ENCODE data around the gene AGAP1. TPM values are rescaled to one million over a fixed set of nuclear protein-coding genes. Genes with fewer than 3 reads are reported as not detected.

The AGAP1 gene
- total RNA-seq, 1 donor from 2014 or later = 18.3 TPM

- Histone ChIP-seq H3K27ac (ENCODE audit: low read depth, low read length) (no peak overlapping the region), H3K4me3 (ENCODE audit: low read length in 3 of 3) (no peak overlapping the region), H3K9ac (ENCODE audit: low read depth in 1 of 3, low read length in 3 of 3) (no peak overlapping the region), H3K9me3 (ENCODE audit: control insufficient read depth in 3 of 3, low read length in 3 of 3) (no peaks in the 10 kb centered on the region), H3K36me3 (ENCODE audit: control insufficient read depth in 3 of 3, insufficient read depth in 3 of 3, low read length in 3 of 3) (no peaks in the 10 kb centered on the region), H3K4me1 (ENCODE audit: control insufficient read depth in 3 of 3, insufficient read depth in 3 of 3, low read length in 3 of 3) (no peaks in the 10 kb centered on the region), H3K27me3 (ENCODE audit: control insufficient read depth in 3 of 3, insufficient read depth in 3 of 3, low read length in 3 of 3) (no peaks in the 10 kb centered on the region)
These were observed 598.9 kb downstream of the AGAP1 start for GRCh38 chr2:236092714-236093113.

- Histone ChIP-seq H3K4me3 (ENCODE audit: low read length in 3 of 3) (no peak overlapping the region), H3K27me3 (ENCODE audit: control insufficient read depth in 3 of 3, insufficient read depth in 3 of 3, low read length in 3 of 3) (no peaks in the 10 kb centered on the region), H3K9me3 (ENCODE audit: control insufficient read depth in 3 of 3, low read length in 3 of 3) (no peaks in the 10 kb centered on the region), H3K36me3 (ENCODE audit: control insufficient read depth in 3 of 3, insufficient read depth in 3 of 3, low read length in 3 of 3) (no peaks in the 10 kb centered on the region), H3K4me1 (ENCODE audit: control insufficient read depth in 3 of 3, insufficient read depth in 3 of 3, low read length in 3 of 3) (no peaks in the 10 kb centered on the region), H3K9ac (ENCODE audit: low read depth in 1 of 3, low read length in 3 of 3) (no peak overlapping the region), H3K27ac (ENCODE audit: low read depth, low read length) (no peak overlapping the region)
These were observed 599.3 kb downstream of the AGAP1 start for GRCh38 chr2:236093134-236093533.

GRCh38 chr2:236095504-236095903 lies 601.7 kb downstream of the AGAP1 start:
- Histone ChIP-seq H3K27ac (ENCODE audit: low read depth, low read length) (no peak overlapping the region), H3K9ac (ENCODE audit: low read depth in 1 of 3, low read length in 3 of 3) (no peak overlapping the region), H3K4me1 (ENCODE audit: control insufficient read depth in 3 of 3, insufficient read depth in 3 of 3, low read length in 3 of 3) (no peaks in the 10 kb centered on the region), H3K36me3 (ENCODE audit: control insufficient read depth in 3 of 3, insufficient read depth in 3 of 3, low read length in 3 of 3) (no peaks in the 10 kb centered on the region), H3K9me3 (ENCODE audit: control insufficient read depth in 3 of 3, low read length in 3 of 3) (no peaks in the 10 kb centered on the region), H3K27me3 (ENCODE audit: control insufficient read depth in 3 of 3, insufficient read depth in 3 of 3, low read length in 3 of 3) (no peaks in the 10 kb centered on the region), H3K4me3 (ENCODE audit: low read length in 3 of 3) (no peak overlapping the region)

GRCh38 chr2:236101311-236101950 lies 607.6 kb downstream of the AGAP1 start:
- Histone ChIP-seq H3K27ac (ENCODE audit: low read depth, low read length) (no peak overlapping the region), H3K4me3 (ENCODE audit: low read length in 3 of 3) (no peak overlapping the region), H3K4me1 (ENCODE audit: control insufficient read depth in 3 of 3, insufficient read depth in 3 of 3, low read length in 3 of 3) (no peaks in the 10 kb centered on the region), H3K27me3 (ENCODE audit: control insufficient read depth in 3 of 3, insufficient read depth in 3 of 3, low read length in 3 of 3) (no peaks in the 10 kb centered on the region), H3K36me3 (ENCODE audit: control insufficient read depth in 3 of 3, insufficient read depth in 3 of 3, low read length in 3 of 3) (no peaks in the 10 kb centered on the region), H3K9ac (ENCODE audit: low read depth in 1 of 3, low read length in 3 of 3) (no peak overlapping the region), H3K9me3 (ENCODE audit: control insufficient read depth in 3 of 3, low read length in 3 of 3) (no peaks in the 10 kb centered on the region)

GRCh38 chr2:236102971-236103370 lies 609.1 kb downstream of the AGAP1 start:
- H3K4me1 ChIP-seq (ENCODE audit: control insufficient read depth in 3 of 3, insufficient read depth in 3 of 3, low read length in 3 of 3) = peaks cover 0 to under 1% (median 0%) of the 10 kb centered on the region in 3 donors
- H3K4me3 ChIP-seq (ENCODE audit: low read length in 3 of 3) = no peak overlapping the region
- no peak overlapping the region for H3K9ac ChIP-seq (ENCODE audit: low read depth in 1 of 3, low read length in 3 of 3)
- H3K36me3 ChIP-seq (ENCODE audit: control insufficient read depth in 3 of 3, insufficient read depth in 3 of 3, low read length in 3 of 3) = no peaks in the 10 kb centered on the region
- H3K9me3 ChIP-seq (ENCODE audit: control insufficient read depth in 3 of 3, low read length in 3 of 3) = no peaks in the 10 kb centered on the region
- no peak overlapping the region for H3K27ac ChIP-seq (ENCODE audit: low read depth, low read length)
- H3K27me3 ChIP-seq (ENCODE audit: control insufficient read depth in 3 of 3, insufficient read depth in 3 of 3, low read length in 3 of 3) = no peaks in the 10 kb centered on the region

- H3K9ac ChIP-seq (ENCODE audit: low read depth in 1 of 3, low read length in 3 of 3) = no peak overlapping the region
- no peak overlapping the region for H3K27ac ChIP-seq (ENCODE audit: low read depth, low read length)
- H3K4me3 ChIP-seq (ENCODE audit: low read length in 3 of 3) = no peak overlapping the region
- no peaks in the 10 kb centered on the region for H3K27me3 ChIP-seq (ENCODE audit: control insufficient read depth in 3 of 3, insufficient read depth in 3 of 3, low read length in 3 of 3)
- peaks cover 0 to 2% (median 0%) of the 10 kb centered on the region in 3 donors for H3K4me1 ChIP-seq (ENCODE audit: control insufficient read depth in 3 of 3, insufficient read depth in 3 of 3, low read length in 3 of 3)
- H3K36me3 ChIP-seq (ENCODE audit: control insufficient read depth in 3 of 3, insufficient read depth in 3 of 3, low read length in 3 of 3) = no peaks in the 10 kb centered on the region
- no peaks in the 10 kb centered on the region for H3K9me3 ChIP-seq (ENCODE audit: control insufficient read depth in 3 of 3, low read length in 3 of 3)
These were observed 610.1 kb downstream of the AGAP1 start for GRCh38 chr2:236103981-236104380.

- Histone ChIP-seq H3K36me3 (ENCODE audit: control insufficient read depth in 3 of 3, insufficient read depth in 3 of 3, low read length in 3 of 3) (no peaks in the 10 kb centered on the region), H3K4me1 (ENCODE audit: control insufficient read depth in 3 of 3, insufficient read depth in 3 of 3, low read length in 3 of 3) (peaks cover 0 to 2% (median 0%) of the 10 kb centered on the region in 3 donors), H3K9ac (ENCODE audit: low read depth in 1 of 3, low read length in 3 of 3) (no peak overlapping the region), H3K4me3 (ENCODE audit: low read length in 3 of 3) (no peak overlapping the region), H3K27ac (ENCODE audit: low read depth, low read length) (no peak overlapping the region), H3K27me3 (ENCODE audit: control insufficient read depth in 3 of 3, insufficient read depth in 3 of 3, low read length in 3 of 3) (no peaks in the 10 kb centered on the region), H3K9me3 (ENCODE audit: control insufficient read depth in 3 of 3, low read length in 3 of 3) (no peaks in the 10 kb centered on the region)
These were observed 612.2 kb downstream of the AGAP1 start for GRCh38 chr2:236105955-236106607.

- peaks cover 0 to 2% (median 0%) of the 10 kb centered on the region in 3 donors for H3K4me1 ChIP-seq (ENCODE audit: control insufficient read depth in 3 of 3, insufficient read depth in 3 of 3, low read length in 3 of 3)
- H3K27ac ChIP-seq (ENCODE audit: low read depth, low read length) = no peak overlapping the region
- no peak overlapping the region for H3K9ac ChIP-seq (ENCODE audit: low read depth in 1 of 3, low read length in 3 of 3)
- H3K9me3 ChIP-seq (ENCODE audit: control insufficient read depth in 3 of 3, low read length in 3 of 3) = no peaks in the 10 kb centered on the region
- no peaks in the 10 kb centered on the region for H3K27me3 ChIP-seq (ENCODE audit: control insufficient read depth in 3 of 3, insufficient read depth in 3 of 3, low read length in 3 of 3)
- H3K4me3 ChIP-seq (ENCODE audit: low read length in 3 of 3) = no peak overlapping the region
- H3K36me3 ChIP-seq (ENCODE audit: control insufficient read depth in 3 of 3, insufficient read depth in 3 of 3, low read length in 3 of 3) = no peaks in the 10 kb centered on the region
These were observed 612.9 kb downstream of the AGAP1 start for GRCh38 chr2:236106761-236107160.

GRCh38 chr2:236107536-236107935 lies 613.7 kb downstream of the AGAP1 start:
- no peak overlapping the region for H3K27ac ChIP-seq (ENCODE audit: low read depth, low read length)
- H3K9ac ChIP-seq (ENCODE audit: low read depth in 1 of 3, low read length in 3 of 3) = no peak overlapping the region
- peaks cover 0 to 2% (median 0%) of the 10 kb centered on the region in 3 donors for H3K4me1 ChIP-seq (ENCODE audit: control insufficient read depth in 3 of 3, insufficient read depth in 3 of 3, low read length in 3 of 3)
- H3K27me3 ChIP-seq (ENCODE audit: control insufficient read depth in 3 of 3, insufficient read depth in 3 of 3, low read length in 3 of 3) = no peaks in the 10 kb centered on the region
- H3K36me3 ChIP-seq (ENCODE audit: control insufficient read depth in 3 of 3, insufficient read depth in 3 of 3, low read length in 3 of 3) = no peaks in the 10 kb centered on the region
- no peak overlapping the region for H3K4me3 ChIP-seq (ENCODE audit: low read length in 3 of 3)
- H3K9me3 ChIP-seq (ENCODE audit: control insufficient read depth in 3 of 3, low read length in 3 of 3) = no peaks in the 10 kb centered on the region

- Histone ChIP-seq H3K27me3 (ENCODE audit: control insufficient read depth in 3 of 3, insufficient read depth in 3 of 3, low read length in 3 of 3) (no peaks in the 10 kb centered on the region), H3K4me3 (ENCODE audit: low read length in 3 of 3) (no peak overlapping the region), H3K9me3 (ENCODE audit: control insufficient read depth in 3 of 3, low read length in 3 of 3) (no peaks in the 10 kb centered on the region), H3K4me1 (ENCODE audit: control insufficient read depth in 3 of 3, insufficient read depth in 3 of 3, low read length in 3 of 3) (peaks cover 0 to 2% (median 0%) of the 10 kb centered on the region in 3 donors), H3K36me3 (ENCODE audit: control insufficient read depth in 3 of 3, insufficient read depth in 3 of 3, low read length in 3 of 3) (no peaks in the 10 kb centered on the region), H3K9ac (ENCODE audit: low read depth in 1 of 3, low read length in 3 of 3) (no peak overlapping the region), H3K27ac (ENCODE audit: low read depth, low read length) (no peak overlapping the region)
These were observed 614.2 kb downstream of the AGAP1 start for GRCh38 chr2:236107942-236108625.

Measured in skeletal muscle tissue (tissue), 4 donors.